Spleen (tissue), 11 donors: ENCODE data around the gene SPAAR. TPM values are rescaled to one million over a fixed set of nuclear protein-coding genes. Genes with fewer than 3 reads are reported as not detected.

ENCODE experiments used
- DNase-seq: peaks from one replicate; pipeline ENCODE4 v3.0.0-alpha.2; 2020
- H3K27ac ChIP-seq, 8 donors: fragments of 200-600 bp; sonication (generic) in 7 of 8; 1 replicate in 4 of 8; 2 replicates in 4 of 8; pipeline versions ENCODE4 v1.5.0 to v1.8.0; 2016 to 2021; ENCODE audit warnings: inconsistent platforms in 4 of 8, mild to moderate bottlenecking in 4 of 8, moderate library complexity in 1 of 8
- H3K27me3 ChIP-seq, 7 donors: fragments of 200-600 bp; sonication (generic) in 6 of 7; replicated peaks in 1 of 7; 1 replicate in 4 of 7; 2 replicates in 3 of 7; pipeline versions ENCODE4 v1.5.0 to v1.8.0; 2016 to 2021; ENCODE audit warnings: inconsistent platforms in 3 of 7, mild to moderate bottlenecking in 1 of 7
- H3K36me3 ChIP-seq, 6 donors: fragments of 200-600 bp; sonication (generic) in 5 of 6; 1 replicate in 4 of 6; 2 replicates in 2 of 6; pipeline versions ENCODE4 v1.5.0 to v1.8.0; 2016 to 2021; ENCODE audit warnings: inconsistent platforms in 2 of 6
- H3K4me1 ChIP-seq, 6 donors: fragments of 200-600 bp; sonication (generic) in 5 of 6; 1 replicate in 3 of 6; 2 replicates in 3 of 6; pipeline versions ENCODE4 v1.5.0 to v1.8.0; 2016 to 2021; ENCODE audit warnings: inconsistent platforms in 3 of 6
- H3K4me3 ChIP-seq, 8 donors: fragments of 200-600 bp; sonication (generic) in 7 of 8; 1 replicate in 4 of 8; 2 replicates in 4 of 8; pipeline versions ENCODE4 v1.5.0 to v1.8.0; 2016 to 2021; ENCODE audit warnings: inconsistent platforms in 4 of 8, mild to moderate bottlenecking in 4 of 8, moderate library complexity in 2 of 8
- H3K9me3 ChIP-seq, 8 donors: fragments of 200-600 bp; sonication (generic) in 7 of 8; 1 replicate in 4 of 8; 2 replicates in 4 of 8; pipeline versions ENCODE4 v1.5.0 to v1.8.0; 2016 to 2021; ENCODE audit warnings: inconsistent platforms in 4 of 8
- CTCF ChIP-seq, 11 experiments: fragments of 200-600 bp in 7 of 11; fragments of 450-650 bp in 4 of 11; sonication (generic) in 4 of 11; IDR thresholded peaks in 8 of 11; conservative IDR thresholded peaks in 3 of 11; 1 replicate in 7 of 11; 2 replicates in 4 of 11; pipeline versions ENCODE4 v1.4.0 to v1.8.0; 2016 to 2021; ENCODE audit warnings: antibody characterized with exemption in 11 of 11, inconsistent platforms in 4 of 11, mild to moderate bottlenecking in 1 of 11
- POLR2A ChIP-seq, 3 donors: fragments of 450-650 bp; IDR thresholded peaks; one replicate each; pipeline ENCODE4 v1.5.1; 2017; ENCODE audit warnings: antibody characterized with exemption in 3 of 3, mild to moderate bottlenecking in 1 of 3
- POLR2AphosphoS5 ChIP-seq, 3 donors: sonication (generic); formaldehyde crosslinking; IDR thresholded peaks; one replicate each; pipeline ENCODE4 v1.5.1; 2017; ENCODE audit warnings: antibody characterized with exemption in 3 of 3
- WGBS, 5 donors: extraction: QIAGEN DNeasy Blood & Tissue Kit in 3 of 5; methylation state at CpG; one replicate each; pipeline versions ENCODE4 v1.1.5 to v1.1.7; 2013 to 2018; 5-methylcytosine and 5-hydroxymethylcytosine counted together
- intact Hi-C: fragments of 100-400 bp; cut with DNase I; formaldehyde crosslinking; loops from one replicate; pipeline ENCODE4 v1.15.0; 2023; ENCODE audit warnings: low total_unique reads
- polyA plus RNA-seq, 3 donors: library from polyadenylated mRNA; stranded (reverse); fragments of 200-250 nt; gene quantifications; one replicate each; pipeline ENCODE4 v1.2.1, GENCODE V29; 2013
- total RNA-seq, 7 donors: library from RNA; depleted of rRNA in 3 of 7; stranded (reverse); fragments of >200 nt in 3 of 7; fragmentation: NEBNext Ultra II Directional in 4 of 7; extraction: Animal tissue kit (Norgen Biotek cat#: 25700) in 4 of 7; gene quantifications; one replicate each; pipeline versions ENCODE4 v1.1.0 to v1.2.1, GENCODE V29; 2016 to 2021
- donor health status: healthy with polysubstance abuse.
- donor health status: DM: no; HTN: no; CAD: no; lungs with moderate emphysema.
- donor health status: DM: no; HTN: no; CAD: no.
- donor health status: Bipolar disorder and iron deficiency.
- donor health status: healthy.
- donor health status: DM: no; HTN: no; CAD: no.
- donor health status: DM: yes; HTN: yes; CAD: no.

SPAAR gene
- total and polyA plus RNA-seq, 10 donors: 0.46 to 3.8 (median 1.5) TPM

GRCh38 chr9:35869621-35870216, 39.6 kb upstream of the SPAAR start:
- 76 to 91% (median 86%) methylated on average over 10 to 19 of the region's 19 CpGs for WGBS, 5 donors
- no peak for TF ChIP-seq POLR2A (IDR thresholded peaks at IDR 0.05)
- TF ChIP-seq CTCF (IDR thresholded peaks at IDR 0.05 in 8 of 11, conservative IDR thresholded peaks at IDR 0.05 in 3 of 11): no peak
- H3K27me3 ChIP-seq: peaks cover 0 to 10% (median 0%) of the 10 kb centered on the region in 7 donors
- no peaks in the 10 kb centered on the region for H3K9me3 ChIP-seq
- H3K27ac ChIP-seq: no peak overlapping the region
- no peak overlapping the region for H3K4me3 ChIP-seq
- no peak for DNase-seq
- no peaks in the 10 kb centered on the region for H3K4me1 ChIP-seq
- intact Hi-C loops: no loop called here
- no peaks in the 10 kb centered on the region for H3K36me3 ChIP-seq

GRCh38 chr9:35870351-35870923, 38.9 kb upstream of the SPAAR start, which contains the start of gene OR13J1:
OR13J1 (minus strand) TSS chr9:35870401; CDS start chr9:35870401, 0 bp downstream.
- no peaks in the 10 kb centered on the region for H3K36me3 ChIP-seq
- WGBS, 5 donors: 83 to 92% (median 89%) methylated on average over 8 of the region's 8 CpGs
- H3K27ac ChIP-seq: no peak within 1 kb of the TSS
- peaks cover 0 to under 1% (median 0%) of the 10 kb centered on the region in 8 donors for H3K9me3 ChIP-seq
- DNase-seq: no peak
- H3K4me3 ChIP-seq: no peak within 1 kb of the TSS
- TF ChIP-seq POLR2A (IDR thresholded peaks at IDR 0.05) (no peak), CTCF (IDR thresholded peaks at IDR 0.05 in 8 of 11, conservative IDR thresholded peaks at IDR 0.05 in 3 of 11) (no peak), POLR2AphosphoS5 (IDR thresholded peaks at IDR 0.05) (no peak)
- peaks cover 0 to 6% (median 0%) of the 10 kb centered on the region in 7 donors for H3K27me3 ChIP-seq
- H3K4me1 ChIP-seq: no peaks in the 10 kb centered on the region
- intact Hi-C loops: no loop called here

DNA sequence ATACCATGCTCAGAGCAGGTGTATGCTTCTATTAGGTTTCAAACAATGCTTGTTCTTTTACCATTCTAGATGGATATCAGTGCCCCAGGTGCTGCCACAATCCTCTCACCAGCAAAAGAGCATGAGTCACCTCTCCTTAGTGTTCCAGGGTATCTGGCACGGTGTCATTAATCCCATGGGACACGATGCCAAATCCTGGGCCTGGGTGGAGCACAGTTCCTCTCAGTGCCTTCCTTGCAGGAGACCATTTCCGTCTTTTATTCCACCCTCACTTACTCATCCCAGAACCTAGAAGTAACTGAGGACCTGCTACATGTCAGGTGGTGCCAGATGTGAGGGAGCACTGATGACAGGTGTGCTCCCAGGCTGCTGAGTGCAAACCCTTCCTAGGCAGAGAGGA, 37.7 kb upstream of the SPAAR start:
- H3K9me3 ChIP-seq: peaks cover 0 to 8% (median 2%) of the 10 kb centered on the region in 8 donors
- H3K4me1 ChIP-seq: no peaks in the 10 kb centered on the region
- H3K4me3 ChIP-seq: no peak overlapping the region
- H3K27ac ChIP-seq: no peak overlapping the region
- no peak for DNase-seq
- 78 to 90% (median 83%) methylated on average over 2 to 3 of the region's 3 CpGs for WGBS, 5 donors
- no peaks in the 10 kb centered on the region for H3K36me3 ChIP-seq
- TF ChIP-seq POLR2A (IDR thresholded peaks at IDR 0.05) (no peak), POLR2AphosphoS5 (IDR thresholded peaks at IDR 0.05) (no peak), CTCF (IDR thresholded peaks at IDR 0.05 in 8 of 11, conservative IDR thresholded peaks at IDR 0.05 in 3 of 11) (no peak)
- intact Hi-C loops: no loop called here
- peaks cover 0 to 6% (median 0%) of the 10 kb centered on the region in 7 donors for H3K27me3 ChIP-seq

GRCh38 chr9:35872505-35872904, 36.8 kb upstream of the SPAAR start:
- DNase-seq: no peak
- 72 to 87% (median 78%) methylated on average over 3 of the region's 3 CpGs for WGBS, 5 donors
- TF ChIP-seq POLR2AphosphoS5 (IDR thresholded peaks at IDR 0.05) (no peak), POLR2A (IDR thresholded peaks at IDR 0.05) (no peak), CTCF (IDR thresholded peaks at IDR 0.05 in 8 of 11, conservative IDR thresholded peaks at IDR 0.05 in 3 of 11) (no peak)
- no peak overlapping the region for H3K27ac ChIP-seq
- peaks cover 0 to 18% (median 11%) of the 10 kb centered on the region in 8 donors for H3K9me3 ChIP-seq
- no peak overlapping the region for H3K4me3 ChIP-seq
- no peaks in the 10 kb centered on the region for H3K4me1 ChIP-seq
- intact Hi-C loops: no loop called here
- H3K36me3 ChIP-seq: no peaks in the 10 kb centered on the region
- peaks cover 0 to 6% (median 0%) of the 10 kb centered on the region in 7 donors for H3K27me3 ChIP-seq
